Muscle of leg (tissue), 11 donors: Measurements from ENCODE around the gene CELA2B. TPM values are rescaled to one million over a fixed set of nuclear protein-coding genes. Genes with fewer than 3 reads are reported as not detected.
A peak's percentile ranks its signal among the peaks of the same experiment; 100 is the strongest.
"Not testable (repeated sequence)": the region's sequence is repeated elsewhere in the genome, so short reads cannot be mapped to it uniquely, and the experiment has no call there.

Source experiments
- DNase-seq: peaks from one replicate; pipeline ENCODE4 v3.0.0; 2013
- H3K27ac ChIP-seq: one replicate; pipeline ENCODE4 v1.5.1; 2013; ENCODE audit warnings: mild to moderate bottlenecking, low read length, control low read depth
- H3K27me3 ChIP-seq: one replicate; pipeline ENCODE4 v1.6.1; 2013; ENCODE audit warnings: low read length; ENCODE audit not compliant: control insufficient read depth, insufficient read depth
- H3K36me3 ChIP-seq: one replicate; pipeline ENCODE4 v1.6.1; 2013; ENCODE audit warnings: low read length; ENCODE audit not compliant: control insufficient read depth, insufficient read depth
- H3K4me1 ChIP-seq: one replicate; pipeline ENCODE4 v1.6.1; 2013; ENCODE audit warnings: low read length; ENCODE audit not compliant: control insufficient read depth, insufficient read depth
- H3K4me3 ChIP-seq: one replicate; pipeline ENCODE4 v1.5.1; 2013; ENCODE audit warnings: low read length, control low read depth
- H3K9me3 ChIP-seq: replicated peaks from 2 replicates; pipeline ENCODE4 v1.6.1; 2013; ENCODE audit warnings: low read depth, low read length; ENCODE audit not compliant: control insufficient read depth
- WGBS: methylation state at CpG from one replicate; pipeline ENCODE4 v1.1.5; 2013; ENCODE audit warnings: missing lambda C conversion rate; ENCODE audit not compliant: insufficient coverage; 5-methylcytosine and 5-hydroxymethylcytosine counted together
- polyA plus RNA-seq, 8 donors: library from polyadenylated mRNA; unstranded; fragments of 120-200 nt; gene quantifications; one replicate each; pipeline versions ENCODE4 v1.2.1 to v1.2.3, GENCODE V29; 2013; ENCODE audit warnings: inconsistent platforms in 1 of 8, low replicate concordance in 1 of 8; ENCODE audit not compliant: insufficient read length in 8 of 8, insufficient read depth in 1 of 8
- total RNA-seq: library from RNA; stranded (reverse); fragments of 120-200 nt; gene quantifications from one replicate; pipeline ENCODE4 v1.2.4, GENCODE V29; 2013

CELA2B gene
- total and polyA plus RNA-seq, 9 donors = 2.2 to 5.7 (median 3.6) TPM

DNA sequence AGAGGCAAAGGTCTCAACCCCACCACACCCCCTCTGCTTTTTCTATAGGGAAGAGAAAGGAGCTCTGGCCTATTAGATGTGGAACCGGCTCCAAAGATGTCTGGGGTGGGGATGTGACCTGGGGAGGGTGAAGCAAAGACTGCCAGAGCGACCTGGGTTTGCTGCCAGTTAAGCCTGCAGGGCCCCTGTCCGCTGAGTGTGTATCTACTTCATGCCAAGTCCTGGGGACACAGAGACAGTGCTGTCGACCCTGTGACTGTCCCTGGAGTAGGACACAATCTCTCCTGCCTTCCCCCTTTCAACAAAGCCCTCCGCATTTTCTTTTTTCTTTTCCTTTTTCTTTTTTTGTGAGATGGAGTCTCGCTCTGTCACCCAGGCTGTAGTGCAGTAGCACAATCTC lies 6.6 kb downstream of the CELA2B start:
- not testable (repeated sequence) for H3K27ac ChIP-seq, H3K4me3 ChIP-seq, H3K27me3 ChIP-seq, DNase-seq, H3K4me1 ChIP-seq, H3K9me3 ChIP-seq
- H3K36me3 ChIP-seq = peaks cover 13% of the 10 kb centered on the region
- WGBS = no CpG with 5 or more reads among the region's 6 CpGs

DNA sequence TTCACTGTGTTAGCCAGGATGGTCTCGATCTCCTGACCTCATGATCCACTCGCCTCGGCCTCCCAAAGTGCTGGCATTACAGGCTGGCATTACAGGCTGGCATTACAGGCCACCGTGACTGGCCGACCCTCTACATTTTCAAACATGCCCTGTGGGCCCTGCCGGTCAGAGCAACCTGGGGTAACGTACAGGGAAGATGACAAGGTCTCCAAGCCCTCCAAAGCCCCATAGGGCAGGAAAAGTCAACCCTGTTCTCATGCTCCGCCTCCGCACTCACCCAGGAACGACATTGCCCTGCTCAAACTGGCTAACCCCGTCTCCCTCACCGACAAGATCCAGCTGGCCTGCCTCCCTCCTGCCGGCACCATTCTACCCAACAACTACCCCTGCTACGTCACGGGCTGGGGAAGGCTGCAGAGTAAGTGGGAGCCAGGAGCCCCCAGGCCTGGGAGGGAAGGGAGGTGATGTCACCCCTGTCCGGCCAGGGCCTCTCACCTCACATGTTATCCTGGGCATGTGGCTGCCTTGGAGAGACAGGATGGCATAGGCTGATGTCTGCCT lies 7.2 kb downstream of the CELA2B start:
- H3K27me3 ChIP-seq, H3K4me3 ChIP-seq, H3K9me3 ChIP-seq, DNase-seq, H3K4me1 ChIP-seq, H3K27ac ChIP-seq: not testable (repeated sequence)
- 90% methylated on average over 8 of the region's 16 CpGs for WGBS
- H3K36me3 ChIP-seq = peaks cover 13% of the 10 kb centered on the region

DNA sequence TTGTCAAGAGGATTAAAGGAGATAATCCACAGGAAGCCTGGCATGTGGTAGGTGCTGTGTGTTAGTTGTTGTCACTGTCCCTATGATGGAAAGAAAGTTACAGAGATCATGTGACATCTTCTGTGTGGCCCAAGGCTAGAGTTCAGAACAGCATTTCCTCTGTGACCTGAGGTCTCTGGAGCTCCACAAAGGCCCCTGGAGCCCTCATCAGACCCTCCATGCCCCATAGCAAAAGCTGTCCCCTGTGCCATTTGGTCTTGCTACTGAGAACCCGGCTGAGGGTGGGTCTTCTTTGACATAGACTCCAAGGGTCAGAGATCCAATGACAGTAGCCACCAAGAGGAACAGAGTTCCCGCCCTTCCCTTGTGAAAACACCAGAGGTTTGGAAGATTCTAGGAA lies 8.1 kb downstream of the CELA2B start:
- WGBS = no CpG with 5 or more reads among the region's 2 CpGs
- no peak for DNase-seq
- Histone ChIP-seq H3K9me3 (no peaks in the 10 kb centered on the region), H3K27me3 (no peaks in the 10 kb centered on the region), H3K4me1 (peaks cover 13% of the 10 kb centered on the region), H3K36me3 (peaks cover 13% of the 10 kb centered on the region), H3K27ac (no peak overlapping the region), H3K4me3 (no peak overlapping the region)

DNA sequence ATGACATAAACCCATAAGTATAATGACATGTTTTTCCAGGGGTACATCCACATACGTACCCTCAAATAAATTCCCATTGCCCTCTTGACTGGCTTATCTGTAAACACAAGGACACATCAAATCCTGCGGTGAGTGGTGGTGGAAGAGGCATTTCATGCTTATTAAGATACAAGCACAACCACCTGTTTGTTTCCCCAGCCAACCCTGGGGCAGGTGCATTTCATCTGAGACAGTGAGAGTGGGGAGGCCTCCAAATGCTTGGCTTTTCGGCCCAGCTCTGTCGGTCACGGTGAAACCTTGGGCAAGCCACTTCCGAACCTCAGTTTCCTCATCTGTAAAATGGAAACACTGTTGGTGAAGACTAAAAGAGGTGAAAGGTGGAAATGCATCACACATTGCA lies 8.5 kb downstream of the CELA2B start:
- H3K27me3 ChIP-seq, H3K27ac ChIP-seq, H3K4me3 ChIP-seq, H3K9me3 ChIP-seq, DNase-seq: not testable (repeated sequence)
- Histone ChIP-seq H3K4me1 (peaks cover 15% of the 10 kb centered on the region), H3K36me3 (peaks cover 13% of the 10 kb centered on the region)
- WGBS = no CpG with 5 or more reads among the region's 6 CpGs

DNA sequence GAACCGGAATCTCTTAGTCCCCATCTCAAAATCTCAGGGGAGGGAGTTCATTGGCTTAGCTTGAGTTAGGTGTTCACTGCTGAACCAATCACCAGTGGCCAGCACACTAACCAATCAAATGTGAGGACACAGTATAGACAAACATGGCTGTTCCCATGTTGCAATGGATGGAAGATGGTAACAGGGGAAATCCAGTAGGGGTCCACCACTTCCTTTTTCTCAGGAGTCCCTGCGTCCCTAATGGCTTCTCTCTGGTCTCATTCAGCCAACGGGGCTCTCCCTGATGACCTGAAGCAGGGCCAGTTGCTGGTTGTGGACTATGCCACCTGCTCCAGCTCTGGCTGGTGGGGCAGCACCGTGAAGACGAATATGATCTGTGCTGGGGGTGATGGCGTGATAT lies 9.7 kb downstream of the CELA2B start:
- WGBS = 83% methylated on average over 4 of the region's 6 CpGs
- no peak overlapping the region for H3K27ac ChIP-seq
- peaks cover 13% of the 10 kb centered on the region for H3K36me3 ChIP-seq

DNA sequence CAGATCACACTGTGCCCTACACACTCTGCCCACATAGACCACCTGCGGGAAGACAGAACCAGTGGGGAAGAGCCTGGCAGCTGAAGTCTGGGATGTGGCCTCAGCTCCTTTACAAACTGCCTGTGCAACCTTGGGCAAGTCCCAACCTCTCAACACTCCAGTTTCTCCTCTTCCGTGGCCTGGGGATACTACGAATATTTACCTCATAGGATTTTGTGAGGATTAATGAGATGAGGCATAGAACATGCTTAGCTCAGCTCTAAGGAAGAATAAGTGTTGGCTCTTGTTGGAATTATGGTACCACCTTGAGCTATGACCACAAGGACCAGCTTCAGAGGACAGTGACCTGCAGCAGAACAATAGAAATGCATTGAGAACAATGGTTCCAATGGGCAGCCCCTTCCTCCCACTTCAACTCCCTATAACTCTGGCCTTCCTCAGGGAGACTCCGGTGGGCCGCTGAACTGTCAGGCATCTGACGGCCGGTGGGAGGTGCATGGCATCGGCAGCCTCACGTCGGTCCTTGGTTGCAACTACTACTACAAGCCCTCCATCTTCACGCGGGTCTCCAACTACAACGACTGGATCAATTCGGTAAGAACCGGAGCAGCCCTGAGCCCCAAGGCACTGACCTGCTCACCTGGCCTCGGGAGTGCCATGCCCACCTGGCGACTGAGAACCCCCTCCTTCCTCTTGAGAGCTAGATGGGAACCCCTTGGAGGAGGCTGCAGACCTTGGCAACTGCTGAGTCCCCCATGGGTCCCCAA lies 11.1 kb downstream of the CELA2B start:
- 93% methylated on average over 13 of the region's 17 CpGs for WGBS
- not testable (repeated sequence) for DNase-seq, H3K27ac ChIP-seq, H3K4me3 ChIP-seq, H3K9me3 ChIP-seq, H3K27me3 ChIP-seq
- H3K36me3 ChIP-seq = peaks cover 14% of the 10 kb centered on the region
- peaks cover 16% of the 10 kb centered on the region for H3K4me1 ChIP-seq

More for the DNA sequence above, 9.7 kb downstream of the CELA2B start:
- no peaks in the 10 kb centered on the region for H3K9me3 ChIP-seq
- no peaks in the 10 kb centered on the region for H3K27me3 ChIP-seq
- H3K4me3 ChIP-seq = no peak overlapping the region
- H3K4me1 ChIP-seq = peaks cover 16% of the 10 kb centered on the region
- no peak for DNase-seq

DNA sequence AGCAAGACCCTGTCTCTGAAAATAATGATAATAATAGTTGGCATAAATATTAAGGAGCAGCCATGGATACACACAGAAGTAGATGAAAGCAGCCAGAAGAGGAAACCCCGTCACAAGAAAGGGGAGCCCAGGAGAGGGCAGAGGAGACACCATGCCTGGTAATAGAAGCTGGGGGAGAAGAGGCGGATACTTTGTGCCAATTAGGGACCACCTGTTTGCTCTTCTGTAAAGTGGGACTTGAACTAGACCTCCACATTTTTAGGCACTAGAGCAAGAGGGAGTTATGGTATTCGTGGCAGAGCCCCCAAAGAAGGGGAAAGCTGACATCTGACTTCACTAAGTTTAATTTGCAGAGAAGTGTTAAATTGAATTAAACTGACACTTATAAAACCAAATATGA lies 12.5 kb downstream of the CELA2B start:
- peak overlapping the region; percentile 18 for H3K27ac ChIP-seq
- H3K9me3 ChIP-seq = no peaks in the 10 kb centered on the region
- 90% methylated on average over 2 of the region's 3 CpGs for WGBS
- H3K27me3 ChIP-seq = no peaks in the 10 kb centered on the region
- H3K4me1 ChIP-seq = peaks cover 16% of the 10 kb centered on the region
- H3K4me3 ChIP-seq = no peak overlapping the region
- DNase-seq = no peak
- H3K36me3 ChIP-seq = peaks cover 22% of the 10 kb centered on the region

DNA sequence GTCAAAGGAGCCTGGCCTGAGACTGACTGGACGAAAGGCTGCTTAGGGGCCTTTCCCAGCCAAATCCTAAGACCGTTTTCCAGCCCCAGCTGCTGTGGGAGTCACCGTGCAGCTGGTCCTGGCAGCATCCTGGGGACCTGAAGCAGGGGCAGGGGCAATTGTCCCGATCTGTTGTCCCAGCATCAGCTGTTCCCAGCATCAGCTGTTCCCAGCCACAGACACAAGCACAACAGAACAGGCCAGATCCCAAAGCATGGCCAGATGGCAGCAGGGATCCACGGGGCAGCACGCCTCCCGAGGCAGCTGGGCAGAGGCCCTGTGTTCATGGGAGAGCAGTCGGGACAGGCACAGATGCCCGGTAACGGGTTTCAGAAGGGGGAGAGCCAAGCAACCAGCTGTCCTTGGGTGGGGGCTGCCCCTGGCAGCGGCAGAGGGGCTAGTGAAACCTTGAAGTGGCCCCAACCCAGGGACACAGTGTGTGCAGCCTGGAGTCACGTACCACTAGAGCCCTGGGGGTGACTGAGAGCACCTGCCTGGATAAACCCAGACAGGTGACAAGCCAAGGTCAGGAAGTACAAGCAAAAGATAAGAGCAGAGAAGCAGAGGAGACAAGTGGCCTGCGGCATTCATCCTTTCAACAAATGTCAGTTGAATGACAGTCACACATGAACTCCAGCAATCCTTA lies 13.3 kb downstream of the CELA2B start:
- H3K4me3 ChIP-seq = no peak overlapping the region
- peak overlapping the region; percentile 65 for H3K27ac ChIP-seq
- H3K27me3 ChIP-seq = no peaks in the 10 kb centered on the region
- WGBS = 47% methylated on average over 12 of the region's 13 CpGs
- no peaks in the 10 kb centered on the region for H3K9me3 ChIP-seq
- peaks cover 16% of the 10 kb centered on the region for H3K4me1 ChIP-seq
- DNase-seq = peak; percentile 92
- peaks cover 30% of the 10 kb centered on the region for H3K36me3 ChIP-seq

DNA sequence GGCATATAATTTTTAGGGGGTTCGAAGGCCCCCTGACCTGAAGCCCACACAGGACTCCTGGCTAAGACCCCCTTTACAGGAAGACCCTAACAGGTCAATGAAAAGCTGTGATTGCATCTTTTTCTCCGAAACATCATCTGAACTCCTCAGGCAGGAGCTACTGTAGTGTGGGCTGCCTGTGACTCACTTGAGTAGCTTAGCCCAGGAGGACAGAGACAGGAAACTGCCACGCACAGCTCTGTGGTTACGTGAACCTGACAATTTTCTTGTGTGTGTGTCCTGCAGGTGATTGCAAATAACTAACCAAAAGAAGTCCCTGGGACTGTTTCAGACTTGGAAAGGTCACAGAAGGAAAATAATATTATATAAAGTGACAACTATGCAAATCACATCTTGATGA lies 15.1 kb downstream of the CELA2B start:
- not testable (repeated sequence) for H3K27me3 ChIP-seq, H3K4me3 ChIP-seq, H3K27ac ChIP-seq, H3K9me3 ChIP-seq, DNase-seq
- H3K4me1 ChIP-seq = peaks cover 16% of the 10 kb centered on the region
- H3K36me3 ChIP-seq = peaks cover 30% of the 10 kb centered on the region
- WGBS = no CpG with 5 or more reads among the region's 4 CpGs

DNA sequence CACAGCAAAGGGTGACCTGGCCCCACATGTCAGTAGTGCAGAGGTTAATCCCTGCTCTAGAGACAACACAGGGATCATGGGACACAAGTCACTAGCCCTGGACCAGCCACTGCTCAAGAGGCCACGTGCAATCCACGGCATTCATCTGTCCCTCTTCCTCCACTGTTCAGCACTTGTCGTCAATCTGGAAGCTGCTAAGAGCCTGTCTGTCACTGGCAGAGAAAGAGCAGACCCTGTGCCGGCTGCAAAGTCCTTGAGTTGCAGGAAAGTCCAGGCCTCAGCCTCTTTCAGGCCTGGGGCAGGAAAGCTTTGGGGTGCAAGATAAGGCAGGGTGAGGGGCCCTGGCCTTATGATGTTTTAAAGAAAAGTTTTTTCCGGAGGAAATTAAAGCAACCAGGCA lies 16.7 kb downstream of the CELA2B start:
- Histone ChIP-seq H3K4me3 (no peak overlapping the region), H3K4me1 (peaks cover 16% of the 10 kb centered on the region), H3K27ac (no peak overlapping the region), H3K36me3 (peaks cover 27% of the 10 kb centered on the region), H3K27me3 (no peaks in the 10 kb centered on the region), H3K9me3 (no peaks in the 10 kb centered on the region)
- no peak for DNase-seq
- 40% methylated on average over 4 of the region's 5 CpGs for WGBS
